A549 (cell line): Measurements from ENCODE around the gene INPP5A. TPM values are rescaled to one million over a fixed set of nuclear protein-coding genes. Genes with fewer than 3 reads are reported as not detected.

Source experiments
- ATAC-seq, 2 experiments: fragments of 200-7000 bp in 1 of 2; fragments of >200 bp in 1 of 2; cut with Nextera tagmentation in 1 of 2; cut with Tn5 transposase in 1 of 2; 3 replicates each; pipeline versions ENCODE4 v1.8.0 to v1.9.1; 2018 to 2020; ENCODE audit warnings: mild to moderate bottlenecking in 1 of 2, moderate library complexity in 1 of 2
- CTCF ChIA-PET: fragments of 300-600 bp; sonication (Branson Sonifier 250); formaldehyde crosslinking; extraction: SDS; loops from one replicate; lab custom pipeline; 2021; ENCODE audit warnings: antibody characterized with exemption, inconsistent platforms; lab: Yijun Ruan, JAX
- POLR2A ChIA-PET: fragments of 350-600 bp; formaldehyde crosslinking; extraction: SDS; loops from one replicate; lab custom pipeline; 2021; ENCODE audit warnings: antibody characterized with exemption, inconsistent platforms; lab: Yijun Ruan, JAX
- DNase-seq, 2 experiments: peaks; one replicate each; pipeline versions ENCODE4 v3.0.0 to v3.0.0-alpha.2; 2011 to 2016; ENCODE audit warnings: low read depth in 1 of 2, low spot score in 1 of 2
- FAIRE-seq: peaks from 2 replicates; lab custom pipeline; 2011; peaks lifted over from hg19 to GRCh38; lab: Jason Lieb, UNC
- H3K27ac ChIP-seq, 2 experiments: fragments of >200 bp; sonication (Bioruptor Twin); formaldehyde crosslinking; 3 replicates each; pipeline ENCODE4 v1.5.1; 2016 to 2017
- H3K4me1 ChIP-seq: fragments of >200 bp; sonication (Bioruptor Twin); formaldehyde crosslinking; 3 replicates; pipeline ENCODE4 v1.6.1; 2016
- H3K4me2 ChIP-seq: fragments of >200 bp; sonication (Bioruptor Twin); formaldehyde crosslinking; 3 replicates; pipeline ENCODE4 v1.6.1; 2016
- H3K4me3 ChIP-seq: fragments of >200 bp; sonication (Bioruptor Twin); formaldehyde crosslinking; 3 replicates; pipeline ENCODE4 v1.5.1; 2016
- H3K9me3 ChIP-seq: fragments of >200 bp; sonication (Bioruptor Twin); formaldehyde crosslinking; 3 replicates; pipeline ENCODE4 v1.6.1; 2016
- CEBPB ChIP-seq, 2 experiments: fragments of >200 bp in 1 of 2; sonication (Bioruptor Twin) in 1 of 2; formaldehyde crosslinking in 1 of 2; IDR thresholded peaks; 2 replicates each; pipeline ENCODE4 v1.6.1; 2012 to 2016
- CHD4 ChIP-seq: fragments of 200-600 bp; sonication (generic); IDR thresholded peaks from 2 replicates; pipeline ENCODE4 v1.6.1; 2016; ENCODE audit warnings: antibody characterized with exemption, mild to moderate bottlenecking, borderline replicate concordance
- EHF ChIP-seq: fragments of 250-450 bp; sonication (Bioruptor Pico); IDR thresholded peaks from 2 replicates; pipeline ENCODE4 v1.5.0; 2020; ENCODE audit warnings: mild to moderate bottlenecking
- EP300 ChIP-seq, 2 experiments: fragments of >200 bp; sonication (Bioruptor Twin); formaldehyde crosslinking; IDR thresholded peaks; 2 replicates in 1 of 2; 3 replicates in 1 of 2; pipeline ENCODE4 v1.6.1; 2016 to 2017
- ESRRA ChIP-seq: fragments of 150-350 bp; IDR thresholded peaks from 2 replicates; pipeline ENCODE4 v1.6.1; 2014; ENCODE audit warnings: mild to moderate bottlenecking, low read length, borderline replicate concordance
- FOSL2 ChIP-seq, 2 experiments: fragments of 450-650 bp in 1 of 2; fragments of >200 bp in 1 of 2; sonication (Bioruptor Twin) in 1 of 2; formaldehyde crosslinking; IDR thresholded peaks; 2 replicates each; pipeline versions ENCODE4 v1.5.0 to v1.6.1; 2016 to 2020; ENCODE audit warnings: mild to moderate bottlenecking in 1 of 2, moderate library complexity in 1 of 2
- HDAC2 ChIP-seq: fragments of 200-600 bp; sonication (generic); IDR thresholded peaks from 2 replicates; pipeline ENCODE4 v1.6.1; 2016
- JUNB ChIP-seq: fragments of >200 bp; sonication (Bioruptor Twin); formaldehyde crosslinking; IDR thresholded peaks from 2 replicates; pipeline ENCODE4 v1.6.1; 2016
- MYC ChIP-seq: IDR thresholded peaks from 2 replicates; pipeline ENCODE4 v1.6.1; 2012; ENCODE audit warnings: mild to moderate bottlenecking, inconsistent platforms, low read length, improper control_type of control experiment, borderline replicate concordance
- NPAS2 ChIP-seq: fragments of 250-450 bp; sonication (Bioruptor Pico); IDR thresholded peaks from 2 replicates; pipeline ENCODE4 v1.8.0; 2022; ENCODE audit warnings: mild to moderate bottlenecking, moderate library complexity, borderline replicate concordance
- PHF8 ChIP-seq: fragments of 200-600 bp; sonication (generic); IDR thresholded peaks from 2 replicates; pipeline ENCODE4 v1.6.1; 2016; ENCODE audit warnings: low read depth, mild to moderate bottlenecking, antibody characterized with exemption, moderate library complexity, borderline replicate concordance
- TP53 ChIP-seq: fragments of 250-450 bp; sonication (Bioruptor Pico); IDR thresholded peaks from 2 replicates; pipeline ENCODE4 v1.5.0; 2021; ENCODE audit warnings: mild to moderate bottlenecking, moderate library complexity
- ZC3H11A ChIP-seq: fragments of 450-650 bp; IDR thresholded peaks from 2 replicates; pipeline ENCODE4 v1.6.1; 2014; ENCODE audit warnings: antibody characterized with exemption, mild to moderate bottlenecking
- WGBS: methylation state at CpG from one replicate; pipeline ENCODE4 v1.1.6; 2017; ENCODE audit errors: missing lambda C conversion rate; 5-methylcytosine and 5-hydroxymethylcytosine counted together
- polyA plus RNA-seq, 4 experiments: library from polyadenylated mRNA; depleted of rRNA in 3 of 4; stranded (reverse); fragments of >200 nt; fragmentation: RNase III in 1 of 4; extraction: RNeasy Plus Mini Kit Qiagen cat#74134 plus additional on column Dnase treatment in 1 of 4; gene quantifications; 2 replicates in 3 of 4; 3 replicates in 1 of 4; pipeline ENCODE4 v1.2.3, GENCODE V29; 2011 to 2017
- TF ChIP-seq, protein P1 (sequence below): fragments of 250-450 bp; sonication (Bioruptor Pico); IDR thresholded peaks from 2 replicates; pipeline ENCODE4 v1.5.0; 2021; ENCODE audit warnings: mild to moderate bottlenecking, moderate library complexity, borderline replicate concordance
- TF ChIP-seq, protein P2 (sequence below): fragments of >200 bp; sonication (Bioruptor Twin); formaldehyde crosslinking; IDR thresholded peaks from 2 replicates; pipeline ENCODE4 v1.6.1; 2016
- TF ChIP-seq, protein P3 (sequence below): fragments of 450-650 bp; IDR thresholded peaks from 2 replicates; pipeline ENCODE4 v1.6.1; 2014; ENCODE audit warnings: antibody characterized with exemption
- TF ChIP-seq, protein P4 (sequence below): IDR thresholded peaks from 2 replicates; pipeline ENCODE4 v1.6.1; 2012

The INPP5A gene
- polyA plus RNA-seq, 2 of the 4 experiments (the other 2 are of a cell fraction): 13.7 to 15.1 TPM

DNA sequence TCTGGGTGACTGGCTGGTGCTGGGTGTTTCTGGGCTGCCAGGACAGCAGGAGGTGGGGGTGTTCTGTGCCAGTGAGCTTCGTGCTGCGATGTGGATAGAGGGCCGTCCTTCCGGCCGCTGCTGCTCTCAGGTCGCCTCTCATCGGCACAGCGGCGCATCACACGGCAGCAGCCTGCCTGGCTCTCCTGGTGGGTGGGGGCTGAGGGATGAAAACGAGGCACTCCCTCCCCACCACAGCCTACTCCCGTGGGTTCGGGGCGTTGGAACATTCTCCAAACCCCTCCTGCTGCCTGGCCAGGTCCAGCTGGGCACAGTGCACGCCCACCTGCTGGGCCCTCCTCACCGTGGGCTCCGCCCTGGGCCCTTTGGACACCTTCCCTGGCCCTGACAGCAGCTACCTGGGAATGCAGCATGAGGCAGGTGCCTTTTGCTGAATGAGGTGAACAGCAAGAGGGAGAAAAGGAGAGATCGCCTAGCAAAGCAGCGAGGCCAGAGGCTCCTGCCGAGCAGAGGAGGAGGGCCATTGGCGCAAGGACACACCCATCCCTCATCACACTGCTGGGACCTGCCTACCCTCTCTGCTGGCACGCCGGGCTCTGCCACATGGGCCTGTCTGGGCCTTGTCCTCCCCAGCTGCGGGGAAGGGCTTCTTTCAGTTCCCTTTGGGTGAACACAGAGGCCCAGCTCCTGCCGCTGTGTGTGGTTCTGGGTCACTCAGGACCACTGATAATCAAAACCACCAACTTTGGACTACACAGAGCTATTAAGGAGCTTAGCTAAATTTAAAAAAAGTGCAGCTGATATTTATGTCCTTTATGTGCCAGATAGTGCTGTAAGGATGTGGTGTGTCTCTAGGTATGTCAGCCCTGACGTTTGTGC lies 33.4 kb downstream of the INPP5A start:
- H3K27ac ChIP-seq: peak overlapping the region in 1 of 2 experiments; percentile 25; a peak in 2 of 6 replicates
- no peak for FAIRE-seq
- ChIA-PET CTCF (interaction anchor here (1.3 to 2.6 kb wide), 5 partner anchors 8 to 114 kb away, joined by 3 to 12 read pairs (median 6); no protein-coding TSS in a partner anchor), POLR2A (interaction anchor here (1.3 kb wide), 1 partner anchor 34 kb away, joined by 6 read pairs; no protein-coding TSS in a partner anchor)
- peak; percentile 1 to 14; a peak in 3 of 6 replicates for ATAC-seq
- peak overlapping the region; percentile 74 for H3K4me2 ChIP-seq
- H3K4me1 ChIP-seq: peaks cover 38% of the 10 kb centered on the region
- H3K4me3 ChIP-seq: no peak overlapping the region
- 81% methylated on average over 26 of the region's 26 CpGs for WGBS
- H3K9me3 ChIP-seq: no peaks in the 10 kb centered on the region
- no peak for DNase-seq
- TF ChIP-seq ESRRA: no peak
- no peak for TF ChIP-seq CHD4
- no peak for TF ChIP-seq EHF (CRISPR knock-in tag)
- TF ChIP-seq TP53 (CRISPR knock-in tag): no peak
- TF ChIP-seq, protein P1, sequence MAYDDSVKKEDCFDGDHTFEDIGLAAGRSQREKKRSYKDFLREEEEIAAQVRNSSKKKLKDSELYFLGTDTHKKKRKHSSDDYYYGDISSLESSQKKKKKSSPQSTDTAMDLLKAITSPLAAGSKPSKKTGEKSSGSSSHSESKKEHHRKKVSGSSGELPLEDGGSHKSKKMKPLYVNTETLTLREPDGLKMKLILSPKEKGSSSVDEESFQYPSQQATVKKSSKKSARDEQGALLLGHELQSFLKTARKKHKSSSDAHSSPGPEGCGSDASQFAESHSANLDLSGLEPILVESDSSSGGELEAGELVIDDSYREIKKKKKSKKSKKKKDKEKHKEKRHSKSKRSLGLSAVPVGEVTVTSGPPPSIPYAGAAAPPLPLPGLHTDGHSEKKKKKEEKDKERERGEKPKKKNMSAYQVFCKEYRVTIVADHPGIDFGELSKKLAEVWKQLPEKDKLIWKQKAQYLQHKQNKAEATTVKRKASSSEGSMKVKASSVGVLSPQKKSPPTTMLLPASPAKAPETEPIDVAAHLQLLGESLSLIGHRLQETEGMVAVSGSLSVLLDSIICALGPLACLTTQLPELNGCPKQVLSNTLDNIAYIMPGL (CRISPR knock-in tag): no peak
- no peak for TF ChIP-seq JUNB
- no peak for TF ChIP-seq HDAC2
- no peak for TF ChIP-seq NPAS2
- TF ChIP-seq PHF8: no peak
- TF ChIP-seq, protein P2, sequence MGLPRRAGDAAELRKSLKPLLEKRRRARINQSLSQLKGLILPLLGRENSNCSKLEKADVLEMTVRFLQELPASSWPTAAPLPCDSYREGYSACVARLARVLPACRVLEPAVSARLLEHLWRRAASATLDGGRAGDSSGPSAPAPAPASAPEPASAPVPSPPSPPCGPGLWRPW: no peak
- no peak for TF ChIP-seq ZC3H11A
- TF ChIP-seq EP300 (IDR thresholded peaks at IDR 0.05): no peak
- TF ChIP-seq, protein P3, sequence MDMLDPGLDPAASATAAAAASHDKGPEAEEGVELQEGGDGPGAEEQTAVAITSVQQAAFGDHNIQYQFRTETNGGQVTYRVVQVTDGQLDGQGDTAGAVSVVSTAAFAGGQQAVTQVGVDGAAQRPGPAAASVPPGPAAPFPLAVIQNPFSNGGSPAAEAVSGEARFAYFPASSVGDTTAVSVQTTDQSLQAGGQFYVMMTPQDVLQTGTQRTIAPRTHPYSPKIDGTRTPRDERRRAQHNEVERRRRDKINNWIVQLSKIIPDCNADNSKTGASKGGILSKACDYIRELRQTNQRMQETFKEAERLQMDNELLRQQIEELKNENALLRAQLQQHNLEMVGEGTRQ: no peak
- TF ChIP-seq MYC: no peak
- TF ChIP-seq CEBPB (IDR thresholded peaks at IDR 0.05): no peak
- TF ChIP-seq, all 56 proteins: peak for 0

DNA sequence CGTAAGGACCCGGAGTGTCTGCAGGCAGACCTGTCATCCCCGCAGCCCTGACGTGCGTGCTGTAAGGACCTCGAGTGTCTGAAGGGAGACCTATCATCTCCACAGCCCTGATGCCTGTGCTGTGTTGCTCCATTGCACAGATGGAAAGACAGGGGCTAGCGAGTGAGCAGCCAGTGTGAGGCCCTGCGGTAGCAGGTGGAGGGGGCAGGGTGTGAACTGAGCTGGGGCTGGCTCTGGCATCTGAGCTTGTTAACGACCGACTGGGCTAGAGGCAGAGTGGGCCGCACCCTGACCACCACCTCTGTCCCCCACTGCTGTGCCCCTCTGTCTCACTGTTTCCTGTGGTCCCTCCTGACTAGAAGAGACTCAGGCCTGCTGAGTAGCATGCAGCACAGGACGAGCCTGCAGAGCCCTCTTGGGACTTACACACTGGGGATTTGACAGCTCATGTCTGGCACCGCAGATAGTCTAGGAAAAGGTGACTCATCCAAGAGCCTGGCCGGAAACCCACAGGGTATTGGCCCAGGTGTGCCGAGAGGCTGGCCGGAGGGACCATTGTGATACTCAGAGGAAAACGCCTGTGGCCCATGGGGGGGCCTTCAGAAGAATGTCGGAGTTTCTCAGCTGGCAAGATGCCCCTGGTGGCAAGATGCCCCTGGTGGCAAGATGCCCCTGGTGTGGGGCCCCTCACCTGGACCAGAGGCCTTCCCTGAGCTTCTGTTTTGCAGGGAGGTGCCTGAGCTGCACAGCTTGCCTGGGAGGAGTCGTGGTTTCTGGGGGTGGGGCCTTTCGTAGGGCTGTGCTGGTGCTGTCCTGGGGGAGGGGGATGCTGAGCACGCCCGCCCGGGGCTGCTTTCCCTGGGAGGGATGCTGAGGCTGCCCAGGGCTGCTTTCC lies 34.3 kb downstream of the INPP5A start:
- peak; percentile 87 to 92 for ATAC-seq
- no peaks in the 10 kb centered on the region for H3K9me3 ChIP-seq
- no peak for FAIRE-seq
- peak overlapping the region; percentile 11 to 59; a peak in 4 of 6 replicates for H3K27ac ChIP-seq
- peak; percentile 74 to 75 for DNase-seq
- H3K4me1 ChIP-seq: peaks cover 42% of the 10 kb centered on the region
- ChIA-PET POLR2A (interaction anchor here (1.3 kb wide), 1 partner anchor 35 kb away, joined by 6 read pairs; no protein-coding TSS in a partner anchor), CTCF (interaction anchor here (1.3 to 2.6 kb wide), 5 partner anchors 9 to 115 kb away, joined by 3 to 12 read pairs (median 6); no protein-coding TSS in a partner anchor)
- H3K4me3 ChIP-seq: no peak overlapping the region
- TF ChIP-seq, protein P3: no peak
- TF ChIP-seq FOSL2 (IDR thresholded peaks at IDR 0.05) (peak; percentile 62; the same call in 1 of the 2 replicates), FOSL2 (CRISPR knock-in tag; IDR thresholded peaks at IDR 0.05) (peak; percentile 92)
- TF ChIP-seq, protein P4, sequence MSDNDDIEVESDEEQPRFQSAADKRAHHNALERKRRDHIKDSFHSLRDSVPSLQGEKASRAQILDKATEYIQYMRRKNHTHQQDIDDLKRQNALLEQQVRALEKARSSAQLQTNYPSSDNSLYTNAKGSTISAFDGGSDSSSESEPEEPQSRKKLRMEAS: peak; percentile 53
- peak overlapping the region; percentile 74 for H3K4me2 ChIP-seq
- WGBS: 47% methylated on average over 19 of the region's 23 CpGs
